Stimulated activated CD4-positive, alpha-beta T cell treated with anti-CD3 and anti-CD28 coated beads, Interleukin-15, amount 100 ng/mL, for 48 hours (primary cell): ENCODE results near the gene ADGRB3.
"Not testable (repeated sequence)": the region's sequence is repeated elsewhere in the genome, so short reads cannot be mapped to it uniquely, and the experiment has no call there.

Experiments used
- DNase-seq, 2 donors: peaks; one replicate each; pipeline ENCODE4 v3.0.0-alpha.2; 2020; ENCODE audit warnings: low read depth in 2 of 2

The ADGRB3 gene

DNA sequence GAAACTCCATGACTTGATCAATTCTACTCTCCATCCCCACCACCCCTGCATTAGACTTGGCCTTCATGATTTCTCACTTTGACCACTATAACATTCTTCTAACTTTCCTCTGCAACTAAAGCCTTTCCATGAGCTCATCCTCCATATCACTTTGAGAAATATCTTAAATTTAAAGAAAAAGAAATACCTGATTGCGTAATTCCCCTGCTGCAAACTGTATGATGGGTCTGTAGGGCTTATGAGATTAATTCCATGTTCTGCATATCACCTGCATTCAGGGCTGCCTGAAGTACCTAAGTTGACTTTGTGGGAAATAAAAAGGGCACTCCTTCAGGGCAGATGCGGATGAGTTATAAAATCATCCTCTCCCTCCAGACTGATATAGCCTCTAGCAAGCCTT lies 611.9 kb downstream of the ADGRB3 start:
- no peak for DNase-seq

DNA sequence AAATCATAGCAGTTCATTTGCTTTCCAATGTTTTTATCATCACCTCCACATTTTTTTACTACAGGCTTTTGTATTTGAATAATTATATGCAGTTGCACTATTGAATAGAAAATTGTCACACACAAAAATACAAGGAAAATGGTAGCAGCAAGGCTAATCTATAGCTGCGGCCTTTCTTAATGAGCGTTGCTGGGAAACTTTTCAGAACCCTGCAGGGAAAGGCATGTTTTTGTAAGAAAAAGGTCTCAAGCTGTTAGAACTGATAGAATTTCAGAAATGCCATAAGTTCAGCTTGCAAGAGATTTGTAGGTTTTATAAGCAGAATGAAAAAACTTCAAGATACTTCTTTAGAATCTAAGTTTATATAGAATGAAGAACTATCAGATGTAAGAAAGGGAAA lies 625.9 kb downstream of the ADGRB3 start:
- no peak for DNase-seq

DNA sequence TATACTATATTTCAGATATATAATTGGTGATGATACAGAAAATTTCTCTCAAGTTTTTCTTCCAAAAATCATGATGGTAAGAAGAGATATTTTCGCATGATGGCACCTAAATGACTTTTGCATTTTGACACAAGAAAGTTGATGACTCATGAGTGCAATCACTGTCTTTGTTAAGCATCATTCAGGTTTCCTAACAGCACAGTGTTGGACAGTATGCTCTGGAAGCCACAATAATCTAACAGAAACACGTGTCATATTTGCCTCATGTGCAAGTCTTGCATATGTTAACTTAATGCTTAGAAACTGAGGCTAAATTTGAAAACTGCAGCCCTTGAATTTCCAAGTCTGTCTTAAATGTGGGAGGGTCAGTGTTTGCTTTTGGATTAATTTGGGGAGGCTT lies 628.2 kb downstream of the ADGRB3 start:
- no peak for DNase-seq

DNA sequence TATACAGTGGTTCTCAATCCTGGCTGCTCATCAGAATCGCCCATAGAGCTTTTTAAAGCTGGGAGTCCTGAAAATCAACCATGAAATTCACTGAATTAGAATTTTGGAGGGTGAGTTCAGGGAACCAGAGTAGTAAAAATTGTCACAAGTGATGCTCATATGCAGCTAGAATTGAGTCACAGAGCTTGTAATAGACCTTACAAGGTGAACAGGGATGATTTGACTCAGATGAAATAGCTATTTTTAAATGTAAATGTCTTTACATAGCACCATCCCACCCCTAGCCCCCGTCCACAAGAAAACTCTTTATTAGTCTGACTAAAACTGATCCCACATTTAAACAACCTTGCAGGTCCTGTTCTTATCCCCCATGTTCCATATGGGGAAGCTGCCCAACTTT lies 630.0 kb downstream of the ADGRB3 start:
- no peak for DNase-seq

DNA sequence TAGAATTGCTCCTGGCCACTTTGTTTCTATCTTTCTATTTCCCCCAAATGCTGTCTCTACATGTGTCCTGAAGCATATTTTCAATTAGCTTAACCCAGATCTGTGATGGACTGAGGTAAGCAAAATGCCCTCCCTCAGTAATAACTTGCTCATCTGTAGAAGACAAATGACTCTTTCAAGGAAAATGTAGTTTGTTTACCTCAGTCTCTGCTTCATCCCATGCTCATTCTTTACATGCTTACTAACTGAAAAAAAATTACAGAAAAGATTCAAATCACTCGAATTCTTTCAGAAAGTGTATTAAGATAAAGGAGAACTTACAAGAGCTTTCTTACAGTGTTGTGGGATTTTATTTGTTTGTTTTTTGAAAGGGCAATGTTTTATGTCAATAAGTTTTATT lies 630.6 kb downstream of the ADGRB3 start:
- DNase-seq: no peak

DNA sequence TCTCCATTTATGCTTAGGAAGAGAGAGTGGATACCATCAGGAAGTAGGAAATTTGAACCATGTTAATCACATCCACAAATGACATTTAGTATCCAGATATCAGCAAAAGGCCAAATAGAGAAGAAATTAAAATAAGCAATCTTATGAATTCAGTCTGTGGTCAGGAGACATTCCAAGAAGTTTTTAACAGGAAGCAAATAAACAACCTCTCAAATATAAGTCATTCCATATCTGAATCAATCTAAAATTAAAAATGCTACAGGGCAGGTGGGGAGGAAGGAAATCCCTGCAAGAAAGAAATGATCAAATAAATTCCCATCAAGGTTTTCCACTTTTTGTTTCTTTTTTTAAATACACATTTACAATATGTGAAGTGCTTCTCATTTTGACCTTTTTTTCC lies 641.1 kb downstream of the ADGRB3 start:
- DNase-seq: no peak

DNA sequence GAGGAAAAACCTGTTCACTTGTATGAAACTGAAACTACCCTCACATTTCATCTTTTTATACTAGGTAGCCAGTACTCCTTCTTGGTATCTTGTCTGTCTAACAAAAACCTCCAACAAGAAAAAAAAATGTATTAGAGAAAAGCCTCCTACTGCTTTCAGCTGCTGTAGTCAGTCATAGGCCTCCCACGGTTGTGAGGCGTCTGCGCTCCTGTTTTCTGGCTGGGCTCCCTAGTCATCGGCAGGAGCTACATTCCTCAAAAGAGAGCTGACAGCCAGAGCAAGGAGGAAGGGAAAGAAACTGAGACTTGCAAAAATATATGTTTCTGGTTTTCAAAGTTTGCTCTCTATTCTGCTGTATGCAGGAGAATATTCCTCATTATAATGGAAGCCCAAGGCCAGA lies 644.7 kb downstream of the ADGRB3 start:
- no peak for DNase-seq

DNA sequence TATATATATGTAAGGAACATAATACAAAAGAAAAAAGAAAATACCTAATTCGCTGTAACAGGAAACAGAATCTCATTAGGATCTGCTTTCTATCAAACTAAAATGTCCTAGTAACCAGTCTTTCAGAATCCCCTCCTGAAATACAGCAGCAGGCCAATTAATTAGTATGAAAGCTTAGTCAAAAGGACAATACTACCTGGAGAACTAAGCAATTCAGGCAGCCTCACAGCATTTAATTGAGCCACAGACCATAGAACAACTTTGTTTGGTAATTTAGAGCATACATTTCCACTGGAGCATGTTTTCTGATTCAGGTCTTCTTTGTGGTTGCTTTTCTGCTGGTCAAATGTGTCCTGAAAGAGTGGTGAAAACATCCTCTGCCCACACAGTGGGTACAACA lies 645.8 kb downstream of the ADGRB3 start:
- DNase-seq: no peak

DNA sequence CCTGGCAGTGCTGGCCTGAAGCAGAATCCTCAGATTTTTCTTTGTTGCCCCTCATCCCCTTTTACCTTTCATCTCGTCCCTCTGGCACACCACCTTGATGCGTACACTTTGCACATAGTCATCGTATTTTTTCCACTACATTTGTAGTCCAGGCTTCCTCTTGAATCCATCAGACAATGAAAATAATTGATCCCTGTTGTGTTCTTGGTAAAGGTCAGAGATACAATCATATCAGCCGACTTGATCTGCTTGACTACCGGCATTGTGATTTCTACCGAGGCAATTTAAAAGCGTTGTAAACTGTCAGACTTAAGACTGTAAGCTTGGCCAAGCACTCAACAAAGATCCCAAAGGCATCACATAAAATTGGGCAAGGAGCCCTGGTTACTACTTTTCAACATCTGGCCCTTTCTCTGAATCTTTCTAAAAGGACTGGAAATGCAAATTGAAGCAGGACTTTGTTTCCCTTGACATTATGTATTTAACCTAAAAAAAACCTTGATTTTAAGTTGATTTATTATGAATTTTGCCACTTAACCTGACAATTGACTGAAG lies 649.2 kb downstream of the ADGRB3 start:
- DNase-seq: no peak

DNA sequence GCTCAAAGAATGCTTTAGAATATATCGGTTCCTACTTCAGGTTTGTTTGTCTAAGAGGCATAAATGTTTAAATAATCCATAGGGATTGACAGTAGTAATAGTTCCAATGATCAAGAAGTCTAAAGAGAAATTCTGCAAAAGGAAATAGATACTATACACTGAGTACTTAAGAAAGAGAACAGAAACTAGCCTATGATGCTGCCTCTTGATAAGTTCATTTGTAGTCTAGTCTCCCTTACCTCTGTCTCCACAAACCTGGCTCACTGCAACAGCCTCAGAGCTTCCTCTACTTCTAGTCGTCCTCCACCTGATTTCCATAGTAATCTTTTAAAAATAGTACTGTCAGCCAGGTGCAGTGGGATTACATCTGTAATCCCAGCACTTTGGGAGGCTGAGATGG lies 650.0 kb downstream of the ADGRB3 start:
- DNase-seq: no peak

DNA sequence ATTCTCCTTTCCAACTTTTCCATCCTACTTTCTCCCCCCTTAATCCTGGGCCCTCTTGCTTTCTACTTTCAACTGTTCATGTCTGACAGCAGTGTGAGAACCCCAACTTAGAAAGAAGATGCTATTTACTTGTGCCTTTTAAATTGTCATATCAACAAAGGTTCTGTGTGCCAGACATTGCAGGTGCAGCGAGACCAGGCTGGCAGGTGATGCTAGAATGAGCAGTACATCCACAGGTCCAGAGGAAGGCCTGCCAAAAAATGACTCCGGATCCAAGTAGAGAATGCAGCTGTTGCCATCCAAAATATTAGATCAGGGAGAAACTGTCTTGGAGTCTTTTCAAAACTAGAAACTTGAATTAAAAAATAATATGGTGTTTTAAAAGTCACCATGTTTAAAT lies 651.2 kb downstream of the ADGRB3 start:
- no peak for DNase-seq

DNA sequence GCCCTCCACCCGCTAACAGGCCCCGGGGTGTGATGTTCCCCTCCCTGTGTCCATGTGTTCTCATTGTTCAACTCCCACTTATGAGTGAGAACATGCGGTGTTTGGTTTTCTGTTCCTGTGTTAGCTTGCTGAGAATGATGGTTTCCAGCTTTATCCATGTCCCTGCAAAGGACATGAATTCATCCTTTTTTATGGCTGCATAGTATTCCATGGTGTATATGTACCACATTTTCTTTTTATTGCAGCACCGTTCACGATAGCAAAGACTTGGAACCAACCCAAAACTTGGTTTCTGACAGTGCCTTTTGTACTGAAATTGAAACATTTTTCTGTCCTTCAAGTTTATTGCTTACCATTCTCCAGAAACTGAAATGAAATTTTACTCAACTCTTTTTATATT lies 653.1 kb downstream of the ADGRB3 start:
- DNase-seq: not testable (repeated sequence)

DNA sequence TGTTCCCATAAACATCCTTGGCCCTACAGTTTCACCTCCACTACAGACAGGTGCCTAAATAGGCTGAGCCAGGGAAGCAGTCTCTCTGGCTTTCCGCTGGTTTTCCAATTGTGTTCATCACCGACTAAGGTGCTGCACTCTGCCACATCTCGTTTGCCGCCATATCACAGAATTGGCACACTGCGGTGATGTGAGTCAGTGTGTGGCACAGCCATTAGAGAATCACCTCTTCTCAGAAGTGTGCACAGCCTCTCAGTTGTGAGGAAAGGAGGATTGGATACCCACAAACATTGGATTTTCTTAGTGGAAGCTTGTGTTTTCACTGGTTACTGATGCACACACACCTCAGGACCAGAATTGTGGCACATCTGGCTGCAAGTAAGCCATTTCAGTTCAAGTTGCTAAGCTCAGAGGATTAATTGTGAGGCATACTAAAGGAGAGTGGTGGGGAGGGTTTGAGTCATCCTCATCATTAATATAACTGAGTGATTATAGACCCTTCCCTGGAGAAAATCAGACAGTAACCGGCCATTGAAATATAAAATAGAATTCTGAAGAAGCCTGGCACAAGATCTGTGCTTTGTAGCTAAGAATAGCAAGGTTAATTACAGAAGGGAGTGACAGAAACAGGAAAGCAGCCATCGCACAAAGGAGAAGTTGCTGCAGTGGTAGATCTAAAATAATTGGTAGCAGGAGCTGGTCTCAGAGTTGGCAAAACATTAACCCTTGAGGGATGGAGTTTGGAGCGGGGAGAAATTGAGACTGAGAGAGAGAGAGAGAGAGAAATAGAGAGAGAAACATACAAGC lies 654.8 kb downstream of the ADGRB3 start:
- DNase-seq: no peak

DNA sequence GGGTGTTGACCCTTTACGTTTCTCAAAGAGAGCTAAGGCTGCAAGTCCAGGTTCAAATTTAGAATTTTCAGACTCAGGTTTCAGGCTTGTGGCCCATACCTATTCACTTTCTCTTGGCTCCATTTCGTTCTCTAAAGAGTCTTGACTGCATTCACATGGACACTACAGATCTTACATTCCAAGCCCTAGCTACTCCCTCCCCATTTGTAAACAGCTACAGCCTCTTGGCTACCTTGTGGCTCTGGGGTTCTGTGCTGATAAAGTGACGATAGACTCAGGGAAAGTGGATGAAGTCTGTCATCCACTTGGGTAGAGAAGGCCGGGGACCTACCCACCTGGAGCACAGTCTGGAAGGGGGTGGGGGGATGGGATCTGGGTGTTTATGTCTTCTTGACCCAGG lies 658.4 kb downstream of the ADGRB3 start:
- DNase-seq: no peak

DNA sequence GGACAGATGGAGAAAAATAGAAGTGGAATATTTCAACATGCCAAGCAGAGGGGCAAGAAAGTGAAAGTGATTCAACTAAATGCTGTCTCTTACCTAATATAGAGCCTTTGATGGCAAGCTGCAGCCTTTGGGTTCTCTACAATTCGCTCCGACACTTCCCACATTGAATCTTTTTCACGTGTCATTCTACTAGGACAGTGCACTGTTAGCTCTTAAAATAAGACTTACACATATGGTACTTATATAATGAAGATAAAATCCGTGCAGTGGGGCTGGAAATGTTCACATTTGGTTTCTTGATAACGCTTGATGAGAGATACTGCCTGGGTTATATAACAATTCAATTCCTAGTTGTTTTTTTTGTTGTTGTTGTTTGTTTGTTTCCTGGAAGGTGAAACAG lies 659.3 kb downstream of the ADGRB3 start:
- DNase-seq: no peak

DNA sequence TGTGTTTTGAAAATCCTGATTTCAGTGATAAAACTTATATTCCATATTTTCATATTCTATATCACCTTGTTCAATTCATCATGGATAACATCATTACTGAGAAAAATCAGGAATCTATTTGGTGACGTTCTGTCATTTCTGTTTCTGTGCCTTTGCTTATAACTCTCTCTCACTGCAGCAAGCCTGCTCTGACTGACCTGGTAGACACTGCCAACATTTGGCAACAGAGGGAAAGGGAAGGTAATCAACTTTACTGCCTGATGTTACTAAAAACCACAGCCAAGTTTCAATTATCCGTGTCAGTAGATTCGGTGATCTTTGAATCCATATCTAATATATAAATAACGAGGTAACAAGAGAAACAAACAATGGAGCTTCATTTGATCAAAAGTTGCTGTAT lies 659.8 kb downstream of the ADGRB3 start:
- no peak for DNase-seq

DNA sequence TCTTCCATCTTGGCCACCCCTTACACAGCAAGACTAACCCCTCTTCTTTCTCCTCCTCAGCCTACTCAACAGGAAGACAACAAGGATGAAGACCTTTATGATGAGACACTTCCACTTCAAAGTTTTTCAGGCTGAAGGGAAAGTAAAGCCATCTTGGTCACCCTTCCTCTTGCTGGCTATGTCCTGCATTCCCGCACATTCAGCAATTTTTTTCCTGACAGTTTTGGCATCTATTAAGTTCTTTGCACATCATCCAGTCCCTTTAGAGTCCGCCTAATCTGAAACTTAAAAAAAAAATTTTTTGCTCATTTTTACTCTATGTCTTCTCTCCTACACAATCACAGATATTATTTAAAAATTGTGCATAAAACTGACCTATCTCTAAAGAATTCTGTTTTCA lies 668.3 kb downstream of the ADGRB3 start:
- no peak for DNase-seq

DNA sequence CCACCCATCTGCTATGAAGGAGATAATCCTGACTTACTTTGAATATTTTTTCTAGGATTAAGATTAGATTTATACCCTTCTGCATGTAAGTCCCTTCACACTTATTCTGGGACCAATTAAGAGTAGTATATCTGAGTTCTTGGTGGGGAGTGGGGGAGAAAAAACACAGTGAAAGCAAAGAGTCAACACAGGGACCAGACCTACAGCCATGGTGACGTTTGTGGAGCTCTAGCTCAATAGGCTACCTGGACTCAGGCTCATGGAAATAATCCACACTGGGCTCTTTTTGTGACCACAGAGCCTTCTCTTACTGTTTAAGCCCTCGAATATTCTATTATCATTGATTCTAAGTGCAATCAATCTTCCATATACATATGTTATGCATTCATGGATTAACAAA lies 670.4 kb downstream of the ADGRB3 start:
- DNase-seq: no peak

DNA sequence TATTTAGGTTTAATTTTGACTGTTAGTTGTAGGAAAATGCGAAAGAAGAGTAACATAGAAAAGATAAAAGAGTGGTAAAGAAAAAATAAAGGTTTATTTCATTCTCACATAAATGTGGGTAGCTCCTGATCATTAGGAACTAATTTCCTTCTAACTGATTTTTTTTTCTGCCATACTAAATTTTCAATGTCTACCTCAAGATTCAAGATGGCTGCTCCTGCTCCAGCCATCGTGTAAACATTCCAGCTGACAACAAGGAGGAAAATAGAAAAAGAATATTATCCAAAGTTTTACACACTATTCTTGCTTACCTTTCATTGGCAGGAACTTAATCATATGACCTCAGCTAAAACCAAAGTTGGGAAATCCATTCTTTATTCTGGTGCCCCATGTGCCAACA lies 673.5 kb downstream of the ADGRB3 start:
- DNase-seq: no peak

DNA sequence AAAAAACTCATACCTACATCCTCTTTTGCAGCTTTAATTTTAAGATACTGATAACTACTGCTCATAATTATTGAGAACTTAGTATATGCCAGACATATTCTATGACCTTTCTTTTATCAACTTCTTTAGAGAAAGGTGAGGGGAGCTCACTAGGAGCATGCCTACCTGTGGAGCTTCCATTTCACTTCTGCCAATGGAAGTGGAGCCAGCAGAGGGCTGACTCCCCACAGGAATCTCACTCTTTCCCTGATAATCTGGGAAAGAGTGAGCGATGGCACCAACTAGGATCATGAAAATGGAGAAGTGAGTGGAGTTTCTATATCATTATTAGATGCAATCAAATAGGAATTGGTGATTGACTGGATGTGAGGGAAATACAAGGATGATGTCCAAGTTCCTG lies 676.8 kb downstream of the ADGRB3 start:
- DNase-seq: no peak

DNA sequence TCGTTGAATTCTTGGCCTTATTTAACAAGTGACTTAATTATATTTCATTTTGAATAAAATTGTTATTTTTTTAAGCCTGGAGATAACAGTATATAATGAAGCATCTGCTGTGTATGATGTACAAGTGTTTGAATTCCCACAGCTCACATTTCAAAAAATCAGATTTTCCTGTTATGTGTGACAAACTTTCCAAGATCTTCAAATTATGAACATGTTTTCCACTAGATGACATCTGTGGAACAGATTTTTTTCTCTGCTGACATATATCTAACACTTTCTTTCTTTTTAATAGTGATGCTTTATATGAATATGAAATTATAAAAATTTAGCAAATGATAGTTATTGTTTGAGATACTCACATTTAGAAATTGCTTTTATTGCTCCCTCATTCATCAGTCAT lies 678.9 kb downstream of the ADGRB3 start:
- DNase-seq: no peak

DNA sequence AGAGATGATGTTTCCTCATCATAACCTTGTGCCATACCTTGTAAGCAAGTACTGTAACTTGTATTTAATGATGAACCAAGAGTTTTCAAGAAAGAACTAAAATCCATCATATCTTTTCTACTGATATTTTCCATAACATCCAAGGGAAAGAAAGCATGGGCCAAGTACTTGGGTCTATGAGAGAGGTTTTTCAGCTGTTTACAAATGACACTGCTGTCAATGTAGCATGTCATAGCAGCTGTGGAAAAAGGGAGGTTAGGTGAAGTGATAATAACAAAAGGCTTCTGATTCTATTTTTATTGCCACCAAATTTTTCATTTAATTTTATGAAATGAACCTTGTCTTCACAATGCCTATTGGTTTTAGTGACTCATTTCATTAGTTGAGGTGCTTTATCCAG lies 679.4 kb downstream of the ADGRB3 start:
- no peak for DNase-seq

DNA sequence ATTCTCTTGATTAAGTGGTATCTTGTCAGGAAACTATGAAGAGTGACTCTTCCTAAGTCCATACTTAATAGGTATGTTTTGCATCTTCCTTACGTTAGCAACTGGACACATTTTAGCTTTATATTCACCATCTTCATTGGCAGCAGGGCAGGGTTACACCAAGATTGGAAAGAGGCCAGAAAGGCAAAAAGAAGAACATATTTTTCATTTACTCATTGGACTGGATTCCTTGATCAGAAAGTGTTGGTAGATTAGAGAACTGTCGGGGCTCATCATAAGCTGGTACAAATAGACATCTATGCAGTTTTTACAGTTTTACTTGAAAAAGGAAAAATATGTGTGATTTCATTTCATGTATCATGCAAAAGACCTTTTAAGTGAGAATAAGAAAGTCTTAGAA lies 696.8 kb downstream of the ADGRB3 start:
- DNase-seq: no peak

DNA sequence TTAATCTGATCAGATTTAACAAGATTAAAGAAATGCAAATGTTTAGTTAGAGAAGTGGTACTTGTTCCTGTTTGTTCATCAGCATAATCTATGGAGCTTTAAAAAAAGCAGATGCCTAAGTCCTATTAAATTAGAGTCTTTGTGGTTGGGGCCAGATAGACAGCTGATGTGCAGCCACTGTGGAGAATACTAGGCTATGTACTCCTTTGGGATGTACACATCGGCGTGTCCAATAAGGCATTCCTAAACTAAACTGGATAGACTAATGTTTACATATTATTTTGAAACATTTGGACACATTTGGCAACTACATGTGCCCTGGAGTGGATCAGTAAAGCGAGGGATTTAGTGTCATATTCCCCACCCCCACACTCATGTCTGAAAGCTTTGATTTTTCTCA lies 702.2 kb downstream of the ADGRB3 start:
- no peak for DNase-seq
